Lung (tissue), 16 donors: ENCODE results near the gene TMEM235. TPM values are rescaled to one million over a fixed set of nuclear protein-coding genes. Genes with fewer than 3 reads are reported as not detected.
A peak's percentile ranks its signal among the peaks of the same experiment; 100 is the strongest.

ENCODE experiments used
- ATAC-seq: fragments of 200-7000 bp; cut with Tn5 transposase; one replicate; pipeline ENCODE4 v1.9.1; 2020; ENCODE audit warnings: moderate number of reproducible peaks; ENCODE audit not compliant: insufficient read depth, low FRiP score
- DNase-seq, 3 donors: peaks; one replicate each; pipeline ENCODE4 v3.0.0-alpha.2; 2013 to 2017
- H3K27ac ChIP-seq, 2 donors: one replicate each; pipeline ENCODE4 v1.5.1; 2013; ENCODE audit warnings: mild to moderate bottlenecking in 2 of 2, moderate library complexity in 2 of 2, control low read depth in 1 of 2, inconsistent platforms in 1 of 2, low read depth in 1 of 2, low read length in 1 of 2
- H3K27me3 ChIP-seq, 3 donors: one replicate each; pipeline ENCODE4 v1.5.1; 2013; ENCODE audit warnings: low read length in 2 of 3; ENCODE audit not compliant: control insufficient read depth in 3 of 3, insufficient read depth in 3 of 3
- H3K36me3 ChIP-seq, 4 donors: one replicate each; pipeline ENCODE4 v1.5.1; 2013; ENCODE audit warnings: low read length in 4 of 4, mild to moderate bottlenecking in 1 of 4, moderate library complexity in 1 of 4; ENCODE audit not compliant: control insufficient read depth in 4 of 4, insufficient read depth in 4 of 4
- H3K4me1 ChIP-seq, 5 donors: one replicate each; pipeline ENCODE4 v1.5.1; 2013; ENCODE audit warnings: low read length in 5 of 5, mild to moderate bottlenecking in 2 of 5, moderate library complexity in 1 of 5; ENCODE audit not compliant: control insufficient read depth in 5 of 5, insufficient read depth in 5 of 5
- H3K4me3 ChIP-seq: one replicate; pipeline ENCODE4 v1.5.1; 2013; ENCODE audit warnings: mild to moderate bottlenecking, control low read depth, moderate library complexity
- H3K9ac ChIP-seq, 2 donors: one replicate each; pipeline ENCODE4 v1.5.1; 2013; ENCODE audit warnings: low read length in 2 of 2, control low read depth in 1 of 2; ENCODE audit not compliant: insufficient read depth in 1 of 2
- H3K9me3 ChIP-seq, 4 donors: one replicate each; pipeline ENCODE4 v1.5.1; 2013; ENCODE audit warnings: low read length in 3 of 4, mild to moderate bottlenecking in 1 of 4, moderate library complexity in 1 of 4; ENCODE audit not compliant: control insufficient read depth in 4 of 4, insufficient read depth in 3 of 4
- CTCF ChIP-seq: IDR thresholded peaks from 2 replicates; pipeline ENCODE4 v1.5.1; 2012; ENCODE audit warnings: mild to moderate bottlenecking; ENCODE audit errors: control extremely low read depth, extremely low read depth
- WGBS, 2 donors: extraction: QIAGEN DNeasy Blood & Tissue Kit; methylation state at CpG; one replicate each; pipeline ENCODE4 v1.1.7; 2013; 5-methylcytosine and 5-hydroxymethylcytosine counted together
- long read RNA-seq, 5 donors: transcript quantifications; one replicate each; lab custom pipeline, GENCODE V29; 2026
- polyA plus RNA-seq, 2 donors: library from polyadenylated mRNA; stranded (reverse); fragments of 200-250 nt; gene quantifications; one replicate each; pipeline ENCODE4 v1.2.1, GENCODE V29; 2013
- total RNA-seq, 2 donors: library from RNA; depleted of rRNA in 1 of 2; stranded (reverse); fragments of >200 nt in 1 of 2; gene quantifications; one replicate each; pipeline ENCODE4 v1.2.1, GENCODE V29; 2014 to 2021
- donor health status: control.
- donor health status: control.
- donor health status: Bipolar disorder and iron deficiency.
- donor health status: healthy.
- donor health status: DM: yes; HTN: yes; CAD: no.

Gene TMEM235
- total RNA-seq: under 1 TPM in 1 of 2 donors, not detected in 1; 0.97 TPM
- polyA plus RNA-seq: under 1 TPM in 1 of 2 donors, not detected in 1; 0.08 TPM
- long read RNA-seq, donor 1: 0 reads
- long read RNA-seq, donor 2: 0 reads
- long read RNA-seq, donor 3: 0 reads
- long read RNA-seq, donor 4: 0 reads
- long read RNA-seq, donor 5: 0 reads

GRCh38 chr17:78230996-78231935 lies at the start of gene TMEM235:
TMEM235 (plus strand) TSS chr17:78231631; CDS start chr17:78232024, 393 bp downstream.
- Histone ChIP-seq H3K27ac (no peak within 1 kb of the TSS), H3K36me3 (no peaks in the 10 kb centered on the region), H3K27me3 (peaks cover 4 to 28% (median 25%) of the 10 kb centered on the region in 3 donors), H3K4me1 (peaks cover 0 to 10% (median 0%) of the 10 kb centered on the region in 5 donors), H3K9me3 (peaks cover 0 to 3% (median 0%) of the 10 kb centered on the region in 4 donors), H3K4me3 (no peak within 1 kb of the TSS), H3K9ac (no peak within 1 kb of the TSS)
- DNase-seq: peak in 1 of 3 donors; percentile 12
- no peak for ATAC-seq
- 33 to 51% methylated on average over 34 to 52 of the region's 52 CpGs for WGBS, 2 donors
- no peak for TF ChIP-seq CTCF

- Histone ChIP-seq H3K4me1 (peaks cover 0 to 38% (median 6%) of the 10 kb centered on the region in 5 donors), H3K9ac (no peak overlapping the region), H3K36me3 (no peaks in the 10 kb centered on the region), H3K4me3 (no peak overlapping the region), H3K9me3 (no peaks in the 10 kb centered on the region), H3K27ac (no peak overlapping the region), H3K27me3 (no peaks in the 10 kb centered on the region)
- TF ChIP-seq CTCF: no peak
- DNase-seq: no peak
- 94 to 97% methylated on average over 13 of the region's 13 CpGs for WGBS, 2 donors
- no peak for ATAC-seq
Observed at GRCh38 chr17:78182504-78182903, 48.9 kb upstream of the TMEM235 start.

- no peaks in the 10 kb centered on the region for H3K27me3 ChIP-seq
Observed at GRCh38 chr17:78183916-78184315, 47.5 kb upstream of the TMEM235 start.

More at GRCh38 chr17:78183916-78184315, 47.5 kb upstream of the TMEM235 start:
- no peak overlapping the region for H3K27ac ChIP-seq
- no peaks in the 10 kb centered on the region for H3K36me3 ChIP-seq
- no peaks in the 10 kb centered on the region for H3K9me3 ChIP-seq
- peak overlapping the region in 1 of 2 donors; percentile 3 for H3K9ac ChIP-seq
- 87 to 94% methylated on average over 12 of the region's 12 CpGs for WGBS, 2 donors
- TF ChIP-seq CTCF: no peak
- H3K4me1 ChIP-seq: peaks cover 0 to 45% (median 6%) of the 10 kb centered on the region in 5 donors
- ATAC-seq (no peak), DNase-seq (no peak)
- no peak overlapping the region for H3K4me3 ChIP-seq
